ENCODE data around the gene NUP85.

- TF ChIP-seq NFE2L2 (IDR thresholded peaks at IDR 0.05; ENCODE audit: low read depth, low read length) (no peak), CHD1 (IDR thresholded peaks at IDR 0.05; ENCODE audit: low read depth, low read length) (no peak), CTCF (conservative IDR thresholded peaks at IDR 0.05; ENCODE audit: low read depth, low read length) (no peak), CEBPB (IDR thresholded peaks at IDR 0.05; ENCODE audit: low read depth, low read length) (0 out of 2 replicates have a peak, but pooled peaks have one; percentile 15), RAD21 (IDR thresholded peaks at IDR 0.05; ENCODE audit: low read length) (no peak), POLR2A (IDR thresholded peaks at IDR 0.05; ENCODE audit: low read depth, low read length) (no peak)
Observed at GRCh38 chr17:75207760-75208159, 2.3 kb downstream of the NUP85 start.
